ENCODE measurements around the gene ANKRD29.
A peak's percentile ranks its signal among the peaks of the same experiment; 100 is the strongest.

ANKRD29 gene

GRCh38 chr18:23703057-23703986 lies 40.6 kb upstream of the ANKRD29 start:
- Histone ChIP-seq H2BK12ac (ENCODE audit: low read length) (no peak overlapping the region), H3K27me3 (ENCODE audit: insufficient read depth, low read length) (no peaks in the 10 kb centered on the region), H3K4me2 (ENCODE audit: low read length) (no peak overlapping the region), H3K27ac (ENCODE audit: low read depth, low read length) (no peak overlapping the region), H3K18ac (ENCODE audit: low read length) (no peak overlapping the region), H3K79me1 (ENCODE audit: low read length) (no peaks in the 10 kb centered on the region), H3K79me2 (ENCODE audit: control insufficient read depth, insufficient read depth, low read length, poor library complexity) (no peaks in the 10 kb centered on the region), H3K9me3 (ENCODE audit: insufficient read depth, low read depth, low read length) (peaks cover 4% of the 10 kb centered on the region), H3K4me3 (ENCODE audit: low read depth, low read length) (no peak overlapping the region), H3K36me3 (ENCODE audit: control insufficient read depth in 1 of 2, insufficient read depth in 2 of 2, low read length in 2 of 2) (no peaks in the 10 kb centered on the region), H2AFZ (ENCODE audit: insufficient read depth, low read length, poor library complexity) (no peak overlapping the region), H2AK5ac (ENCODE audit: low read length) (no peak overlapping the region), H3K4ac (ENCODE audit: low read depth, low read length) (no peak overlapping the region), H4K12ac (ENCODE audit: low read depth, low read length) (no peak overlapping the region), H2BK5ac (ENCODE audit: low read depth, low read length, poor library complexity) (no peak overlapping the region), H2BK120ac (ENCODE audit: insufficient read depth, low read length, poor library complexity) (no peak overlapping the region), H3K4me1 (ENCODE audit: control insufficient read depth in 1 of 2, insufficient read depth in 2 of 2, low read length in 2 of 2) (no peaks in the 10 kb centered on the region), H3K23ac (ENCODE audit: low read length) (no peak overlapping the region), H3K14ac (ENCODE audit: low read length) (no peak overlapping the region), H3K9ac (ENCODE audit: low read length) (no peak overlapping the region), H4K91ac (ENCODE audit: low read depth, low read length) (no peak overlapping the region), H4K8ac (ENCODE audit: low read depth, low read length) (no peak overlapping the region)
- DNase-seq: peak; percentile 49 to 81
- WGBS (ENCODE audit: extremely low coverage, insufficient coverage, insufficient read length): no CpG with 5 or more reads among the region's 6 CpGs

GRCh38 chr18:23702606-23703005 lies 39.9 kb upstream of the ANKRD29 start:
- Histone ChIP-seq H3K18ac (ENCODE audit: low read length) (no peak overlapping the region), H3K79me2 (ENCODE audit: control insufficient read depth, insufficient read depth, low read length, poor library complexity) (no peaks in the 10 kb centered on the region), H3K23ac (ENCODE audit: low read length) (no peak overlapping the region), H3K4me1 (ENCODE audit: control insufficient read depth in 1 of 2, insufficient read depth in 2 of 2, low read length in 2 of 2) (no peaks in the 10 kb centered on the region), H3K4ac (ENCODE audit: low read depth, low read length) (no peak overlapping the region), H4K8ac (ENCODE audit: low read depth, low read length) (no peak overlapping the region), H2BK120ac (ENCODE audit: insufficient read depth, low read length, poor library complexity) (no peak overlapping the region), H3K27ac (ENCODE audit: low read depth, low read length) (no peak overlapping the region), H3K4me2 (ENCODE audit: low read length) (no peak overlapping the region), H4K12ac (ENCODE audit: low read depth, low read length) (no peak overlapping the region), H3K14ac (ENCODE audit: low read length) (no peak overlapping the region), H3K36me3 (ENCODE audit: control insufficient read depth in 1 of 2, insufficient read depth in 2 of 2, low read length in 2 of 2) (no peaks in the 10 kb centered on the region), H3K9me3 (ENCODE audit: insufficient read depth, low read depth, low read length) (peaks cover 4% of the 10 kb centered on the region), H3K9ac (ENCODE audit: low read length) (no peak overlapping the region), H2AK5ac (ENCODE audit: low read length) (no peak overlapping the region), H2AFZ (ENCODE audit: insufficient read depth, low read length, poor library complexity) (no peak overlapping the region), H3K4me3 (ENCODE audit: low read depth, low read length) (no peak overlapping the region), H3K27me3 (ENCODE audit: insufficient read depth, low read length) (no peaks in the 10 kb centered on the region), H2BK5ac (ENCODE audit: low read depth, low read length, poor library complexity) (no peak overlapping the region), H2BK12ac (ENCODE audit: low read length) (no peak overlapping the region), H4K91ac (ENCODE audit: low read depth, low read length) (no peak overlapping the region), H3K79me1 (ENCODE audit: low read length) (no peaks in the 10 kb centered on the region)
- DNase-seq: no peak
- no CpG with 5 or more reads among the region's 4 CpGs for WGBS (ENCODE audit: extremely low coverage, insufficient coverage, insufficient read length)

- 100% methylated on average over 3 of the region's 8 CpGs for WGBS (ENCODE audit: extremely low coverage, insufficient coverage, insufficient read length)
- Histone ChIP-seq H3K9me3 (ENCODE audit: insufficient read depth, low read depth, low read length) (peaks cover 2% of the 10 kb centered on the region), H2AK5ac (ENCODE audit: low read length) (no peak overlapping the region), H3K36me3 (ENCODE audit: control insufficient read depth in 1 of 2, insufficient read depth in 2 of 2, low read length in 2 of 2) (no peaks in the 10 kb centered on the region), H3K27me3 (ENCODE audit: insufficient read depth, low read length) (no peaks in the 10 kb centered on the region), H3K79me2 (ENCODE audit: control insufficient read depth, insufficient read depth, low read length, poor library complexity) (no peaks in the 10 kb centered on the region), H4K8ac (ENCODE audit: low read depth, low read length) (no peak overlapping the region), H3K4me1 (ENCODE audit: control insufficient read depth in 1 of 2, insufficient read depth in 2 of 2, low read length in 2 of 2) (no peaks in the 10 kb centered on the region), H3K18ac (ENCODE audit: low read length) (no peak overlapping the region), H4K12ac (ENCODE audit: low read depth, low read length) (no peak overlapping the region), H3K23ac (ENCODE audit: low read length) (no peak overlapping the region), H2BK120ac (ENCODE audit: insufficient read depth, low read length, poor library complexity) (no peak overlapping the region), H3K4ac (ENCODE audit: low read depth, low read length) (no peak overlapping the region), H3K14ac (ENCODE audit: low read length) (no peak overlapping the region), H3K9ac (ENCODE audit: low read length) (no peak overlapping the region), H3K4me2 (ENCODE audit: low read length) (no peak overlapping the region), H3K27ac (ENCODE audit: low read depth, low read length) (no peak overlapping the region), H3K4me3 (ENCODE audit: low read depth, low read length) (no peak overlapping the region), H3K79me1 (ENCODE audit: low read length) (no peaks in the 10 kb centered on the region), H4K91ac (ENCODE audit: low read depth, low read length) (no peak overlapping the region), H2BK12ac (ENCODE audit: low read length) (no peak overlapping the region), H2AFZ (ENCODE audit: insufficient read depth, low read length, poor library complexity) (no peak overlapping the region), H2BK5ac (ENCODE audit: low read depth, low read length, poor library complexity) (no peak overlapping the region)
- DNase-seq: peak in 1 of 2 donors; percentile 22
These were observed 38.9 kb upstream of the ANKRD29 start for GRCh38 chr18:23701544-23702064.

GRCh38 chr18:23701017-23701416 lies 38.3 kb upstream of the ANKRD29 start:
- WGBS (ENCODE audit: extremely low coverage, insufficient coverage, insufficient read length): no CpG with 5 or more reads among the region's 2 CpGs
- H3K4me1 ChIP-seq (ENCODE audit: control insufficient read depth in 1 of 2, insufficient read depth in 2 of 2, low read length in 2 of 2): no peaks in the 10 kb centered on the region
- no peak overlapping the region for H4K91ac ChIP-seq (ENCODE audit: low read depth, low read length)

More at GRCh38 chr18:23701017-23701416, 38.3 kb upstream of the ANKRD29 start:
- H3K4me3 ChIP-seq (ENCODE audit: low read depth, low read length): no peak overlapping the region
- no peaks in the 10 kb centered on the region for H3K79me2 ChIP-seq (ENCODE audit: control insufficient read depth, insufficient read depth, low read length, poor library complexity)
- no peak overlapping the region for H3K4ac ChIP-seq (ENCODE audit: low read depth, low read length)
- H3K36me3 ChIP-seq (ENCODE audit: control insufficient read depth in 1 of 2, insufficient read depth in 2 of 2, low read length in 2 of 2): no peaks in the 10 kb centered on the region
- no peak overlapping the region for H3K4me2 ChIP-seq (ENCODE audit: low read length)
- no peak overlapping the region for H4K8ac ChIP-seq (ENCODE audit: low read depth, low read length)
- no peak overlapping the region for H3K27ac ChIP-seq (ENCODE audit: low read depth, low read length)
- no peak overlapping the region for H2AFZ ChIP-seq (ENCODE audit: insufficient read depth, low read length, poor library complexity)
- no peaks in the 10 kb centered on the region for H3K79me1 ChIP-seq (ENCODE audit: low read length)
- no peak overlapping the region for H2BK120ac ChIP-seq (ENCODE audit: insufficient read depth, low read length, poor library complexity)
- H3K9me3 ChIP-seq (ENCODE audit: insufficient read depth, low read depth, low read length): peaks cover 2% of the 10 kb centered on the region
- H3K18ac ChIP-seq (ENCODE audit: low read length): no peak overlapping the region
- H2AK5ac ChIP-seq (ENCODE audit: low read length): no peak overlapping the region
- DNase-seq: no peak
- H3K23ac ChIP-seq (ENCODE audit: low read length): no peak overlapping the region
- H3K27me3 ChIP-seq (ENCODE audit: insufficient read depth, low read length): no peaks in the 10 kb centered on the region
- no peak overlapping the region for H2BK12ac ChIP-seq (ENCODE audit: low read length)
- H3K14ac ChIP-seq (ENCODE audit: low read length): no peak overlapping the region
- no peak overlapping the region for H3K9ac ChIP-seq (ENCODE audit: low read length)
- no peak overlapping the region for H2BK5ac ChIP-seq (ENCODE audit: low read depth, low read length, poor library complexity)
- no peak overlapping the region for H4K12ac ChIP-seq (ENCODE audit: low read depth, low read length)
